ENCODE measurements around the gene CGB7. TPM values are rescaled to one million over a fixed set of nuclear protein-coding genes. Genes with fewer than 3 reads are reported as not detected.
"Not testable (repeated sequence)": the region's sequence is repeated elsewhere in the genome, so short reads cannot be mapped to it uniquely, and the experiment has no call there.

Gene CGB7
- total and polyA plus RNA-seq, 2 experiments from 2014 or later, result 0.32 to 0.97 TPM

DNA sequence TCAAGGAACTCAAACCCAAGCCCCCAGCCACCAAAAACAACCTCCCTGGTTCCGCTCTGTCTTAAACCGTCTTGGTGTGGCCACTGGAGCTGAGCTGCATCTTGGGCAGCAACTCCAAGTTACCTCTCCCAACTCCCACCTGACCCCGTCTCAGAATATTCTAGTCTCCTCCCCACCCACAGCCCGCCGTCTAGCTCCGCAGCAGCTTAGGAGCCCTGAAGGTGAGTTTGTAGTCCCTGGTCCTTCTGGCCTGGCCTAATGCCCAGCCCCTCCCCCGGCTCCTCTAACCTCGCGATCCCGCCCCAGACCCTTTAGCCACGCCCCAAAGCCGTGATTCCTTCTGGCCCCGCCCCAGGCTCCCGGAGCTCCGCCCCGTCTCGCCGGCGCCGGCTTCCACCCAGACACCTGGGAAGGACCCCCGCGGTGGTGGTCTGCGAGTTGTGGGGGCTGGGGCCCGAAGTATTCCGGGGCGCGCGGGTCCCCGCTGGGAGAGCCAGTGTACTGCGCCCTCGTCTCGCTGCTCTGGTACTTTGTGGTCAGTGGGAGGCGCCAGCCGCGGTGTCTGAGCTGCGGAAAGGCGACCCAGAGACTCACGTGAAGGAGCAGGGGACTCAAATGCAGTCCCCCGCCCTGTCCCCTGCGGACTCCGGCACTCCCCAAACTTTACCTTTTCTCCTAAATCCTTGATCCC, 38.2 kb downstream of the CGB7 start:
- H3F3A ChIP-seq (replicated peaks; ENCODE audit: low read depth), result 0 out of 2 replicates have a peak, but pooled peaks cover 3% of the 10 kb centered on the region
- Mint-ChIP-seq H3K4me3 (peak overlapping the region; percentile 69), H3K9me3 (peaks cover 3% of the 10 kb centered on the region; the same call in 1 of the 3 replicates), H3K4me1 (peaks cover 22% of the 10 kb centered on the region), H3K27me3 (ENCODE audit: insufficient read depth, low read depth, poor library complexity) (peaks cover 26% of the 10 kb centered on the region), H3K27ac (no peak overlapping the region), H3K36me3 (ENCODE audit: low read depth) (peaks cover 13% of the 10 kb centered on the region; the same call in 2 of the 3 replicates)
- H3K4me2 ChIP-seq, result peak overlapping the region; percentile 92
- no peak for TF ChIP-seq JUNB (IDR thresholded peaks at IDR 0.05; ENCODE audit: unreplicated experiment)
- TF ChIP-seq, protein P1, sequence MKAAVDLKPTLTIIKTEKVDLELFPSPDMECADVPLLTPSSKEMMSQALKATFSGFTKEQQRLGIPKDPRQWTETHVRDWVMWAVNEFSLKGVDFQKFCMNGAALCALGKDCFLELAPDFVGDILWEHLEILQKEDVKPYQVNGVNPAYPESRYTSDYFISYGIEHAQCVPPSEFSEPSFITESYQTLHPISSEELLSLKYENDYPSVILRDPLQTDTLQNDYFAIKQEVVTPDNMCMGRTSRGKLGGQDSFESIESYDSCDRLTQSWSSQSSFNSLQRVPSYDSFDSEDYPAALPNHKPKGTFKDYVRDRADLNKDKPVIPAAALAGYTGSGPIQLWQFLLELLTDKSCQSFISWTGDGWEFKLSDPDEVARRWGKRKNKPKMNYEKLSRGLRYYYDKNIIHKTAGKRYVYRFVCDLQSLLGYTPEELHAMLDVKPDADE (IDR thresholded peaks at IDR 0.05), result no peak
- TF ChIP-seq, protein P2, sequence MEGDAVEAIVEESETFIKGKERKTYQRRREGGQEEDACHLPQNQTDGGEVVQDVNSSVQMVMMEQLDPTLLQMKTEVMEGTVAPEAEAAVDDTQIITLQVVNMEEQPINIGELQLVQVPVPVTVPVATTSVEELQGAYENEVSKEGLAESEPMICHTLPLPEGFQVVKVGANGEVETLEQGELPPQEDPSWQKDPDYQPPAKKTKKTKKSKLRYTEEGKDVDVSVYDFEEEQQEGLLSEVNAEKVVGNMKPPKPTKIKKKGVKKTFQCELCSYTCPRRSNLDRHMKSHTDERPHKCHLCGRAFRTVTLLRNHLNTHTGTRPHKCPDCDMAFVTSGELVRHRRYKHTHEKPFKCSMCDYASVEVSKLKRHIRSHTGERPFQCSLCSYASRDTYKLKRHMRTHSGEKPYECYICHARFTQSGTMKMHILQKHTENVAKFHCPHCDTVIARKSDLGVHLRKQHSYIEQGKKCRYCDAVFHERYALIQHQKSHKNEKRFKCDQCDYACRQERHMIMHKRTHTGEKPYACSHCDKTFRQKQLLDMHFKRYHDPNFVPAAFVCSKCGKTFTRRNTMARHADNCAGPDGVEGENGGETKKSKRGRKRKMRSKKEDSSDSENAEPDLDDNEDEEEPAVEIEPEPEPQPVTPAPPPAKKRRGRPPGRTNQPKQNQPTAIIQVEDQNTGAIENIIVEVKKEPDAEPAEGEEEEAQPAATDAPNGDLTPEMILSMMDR (conservative IDR thresholded peaks at IDR 0.05; ENCODE audit: low read depth in 2 of 2), result peak; percentile 28 to 45
- TF ChIP-seq EZH2phosphoT487 (IDR thresholded peaks at IDR 0.05; ENCODE audit: unreplicated experiment), result no peak
- no peak for TF ChIP-seq STAT1 (IDR thresholded peaks at IDR 0.05; ENCODE audit: unreplicated experiment)
- TF ChIP-seq, protein P3, sequence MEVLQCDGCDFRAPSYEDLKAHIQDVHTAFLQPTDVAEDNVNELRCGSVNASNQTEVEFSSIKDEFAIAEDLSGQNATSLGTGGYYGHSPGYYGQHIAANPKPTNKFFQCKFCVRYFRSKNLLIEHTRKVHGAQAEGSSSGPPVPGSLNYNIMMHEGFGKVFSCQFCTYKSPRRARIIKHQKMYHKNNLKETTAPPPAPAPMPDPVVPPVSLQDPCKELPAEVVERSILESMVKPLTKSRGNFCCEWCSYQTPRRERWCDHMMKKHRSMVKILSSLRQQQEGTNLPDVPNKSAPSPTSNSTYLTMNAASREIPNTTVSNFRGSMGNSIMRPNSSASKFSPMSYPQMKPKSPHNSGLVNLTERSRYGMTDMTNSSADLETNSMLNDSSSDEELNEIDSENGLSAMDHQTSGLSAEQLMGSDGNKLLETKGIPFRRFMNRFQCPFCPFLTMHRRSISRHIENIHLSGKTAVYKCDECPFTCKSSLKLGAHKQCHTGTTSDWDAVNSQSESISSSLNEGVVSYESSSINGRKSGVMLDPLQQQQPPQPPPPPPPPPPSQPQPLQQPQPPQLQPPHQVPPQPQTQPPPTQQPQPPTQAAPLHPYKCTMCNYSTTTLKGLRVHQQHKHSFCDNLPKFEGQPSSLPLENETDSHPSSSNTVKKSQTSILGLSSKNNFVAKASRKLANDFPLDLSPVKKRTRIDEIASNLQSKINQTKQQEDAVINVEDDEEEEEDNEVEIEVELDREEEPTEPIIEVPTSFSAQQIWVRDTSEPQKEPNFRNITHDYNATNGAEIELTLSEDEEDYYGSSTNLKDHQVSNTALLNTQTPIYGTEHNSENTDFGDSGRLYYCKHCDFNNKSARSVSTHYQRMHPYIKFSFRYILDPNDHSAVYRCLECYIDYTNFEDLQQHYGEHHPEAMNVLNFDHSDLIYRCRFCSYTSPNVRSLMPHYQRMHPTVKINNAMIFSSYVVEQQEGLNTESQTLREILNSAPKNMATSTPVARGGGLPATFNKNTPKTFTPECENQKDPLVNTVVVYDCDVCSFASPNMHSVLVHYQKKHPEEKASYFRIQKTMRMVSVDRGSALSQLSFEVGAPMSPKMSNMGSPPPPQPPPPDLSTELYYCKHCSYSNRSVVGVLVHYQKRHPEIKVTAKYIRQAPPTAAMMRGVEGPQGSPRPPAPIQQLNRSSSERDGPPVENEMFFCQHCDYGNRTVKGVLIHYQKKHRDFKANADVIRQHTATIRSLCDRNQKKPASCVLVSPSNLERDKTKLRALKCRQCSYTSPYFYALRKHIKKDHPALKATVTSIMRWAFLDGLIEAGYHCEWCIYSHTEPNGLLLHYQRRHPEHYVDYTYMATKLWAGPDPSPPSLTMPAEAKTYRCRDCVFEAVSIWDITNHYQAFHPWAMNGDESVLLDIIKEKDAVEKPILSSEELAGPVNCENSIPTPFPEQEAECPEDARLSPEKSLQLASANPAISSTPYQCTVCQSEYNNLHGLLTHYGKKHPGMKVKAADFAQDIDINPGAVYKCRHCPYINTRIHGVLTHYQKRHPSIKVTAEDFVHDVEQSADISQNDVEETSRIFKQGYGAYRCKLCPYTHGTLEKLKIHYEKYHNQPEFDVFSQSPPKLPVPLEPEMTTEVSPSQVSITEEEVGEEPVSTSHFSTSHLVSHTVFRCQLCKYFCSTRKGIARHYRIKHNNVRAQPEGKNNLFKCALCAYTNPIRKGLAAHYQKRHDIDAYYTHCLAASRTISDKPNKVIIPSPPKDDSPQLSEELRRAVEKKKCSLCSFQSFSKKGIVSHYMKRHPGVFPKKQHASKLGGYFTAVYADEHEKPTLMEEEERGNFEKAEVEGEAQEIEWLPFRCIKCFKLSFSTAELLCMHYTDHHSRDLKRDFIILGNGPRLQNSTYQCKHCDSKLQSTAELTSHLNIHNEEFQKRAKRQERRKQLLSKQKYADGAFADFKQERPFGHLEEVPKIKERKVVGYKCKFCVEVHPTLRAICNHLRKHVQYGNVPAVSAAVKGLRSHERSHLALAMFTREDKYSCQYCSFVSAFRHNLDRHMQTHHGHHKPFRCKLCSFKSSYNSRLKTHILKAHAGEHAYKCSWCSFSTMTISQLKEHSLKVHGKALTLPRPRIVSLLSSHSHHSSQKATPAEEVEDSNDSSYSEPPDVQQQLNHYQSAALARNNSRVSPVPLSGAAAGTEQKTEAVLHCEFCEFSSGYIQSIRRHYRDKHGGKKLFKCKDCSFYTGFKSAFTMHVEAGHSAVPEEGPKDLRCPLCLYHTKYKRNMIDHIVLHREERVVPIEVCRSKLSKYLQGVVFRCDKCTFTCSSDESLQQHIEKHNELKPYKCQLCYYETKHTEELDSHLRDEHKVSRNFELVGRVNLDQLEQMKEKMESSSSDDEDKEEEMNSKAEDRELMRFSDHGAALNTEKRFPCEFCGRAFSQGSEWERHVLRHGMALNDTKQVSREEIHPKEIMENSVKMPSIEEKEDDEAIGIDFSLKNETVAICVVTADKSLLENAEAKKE (CRISPR knock-in tag; IDR thresholded peaks at IDR 0.05), result no peak
- H3K9me2 ChIP-seq (ENCODE audit: insufficient read depth), result no peaks in the 10 kb centered on the region
- DNase-seq (ENCODE audit: low spot score) (peak; percentile 93), ATAC-seq (peak; percentile 66)
- H3K4me1 ChIP-seq (ENCODE audit: insufficient read depth), result peaks cover 19% of the 10 kb centered on the region; the same call in 1 of the 2 replicates
- H3K27ac ChIP-seq (ENCODE audit: low read depth), result no peak overlapping the region
- H3K27me3 ChIP-seq (ENCODE audit: insufficient read depth), result peaks cover 35% of the 10 kb centered on the region
- H3K4me3 ChIP-seq, result peak overlapping the region; percentile 64
- no peaks in the 10 kb centered on the region for H3K79me2 ChIP-seq (replicated peaks; ENCODE audit: insufficient read depth)
- no peak overlapping the region for H2AFZ ChIP-seq
- H4K20me1 ChIP-seq (replicated peaks; ENCODE audit: insufficient read depth), result no peaks in the 10 kb centered on the region; the same call in 1 of the 2 replicates
- no peaks in the 10 kb centered on the region for H3K36me3 ChIP-seq (ENCODE audit: insufficient read depth)

DNA sequence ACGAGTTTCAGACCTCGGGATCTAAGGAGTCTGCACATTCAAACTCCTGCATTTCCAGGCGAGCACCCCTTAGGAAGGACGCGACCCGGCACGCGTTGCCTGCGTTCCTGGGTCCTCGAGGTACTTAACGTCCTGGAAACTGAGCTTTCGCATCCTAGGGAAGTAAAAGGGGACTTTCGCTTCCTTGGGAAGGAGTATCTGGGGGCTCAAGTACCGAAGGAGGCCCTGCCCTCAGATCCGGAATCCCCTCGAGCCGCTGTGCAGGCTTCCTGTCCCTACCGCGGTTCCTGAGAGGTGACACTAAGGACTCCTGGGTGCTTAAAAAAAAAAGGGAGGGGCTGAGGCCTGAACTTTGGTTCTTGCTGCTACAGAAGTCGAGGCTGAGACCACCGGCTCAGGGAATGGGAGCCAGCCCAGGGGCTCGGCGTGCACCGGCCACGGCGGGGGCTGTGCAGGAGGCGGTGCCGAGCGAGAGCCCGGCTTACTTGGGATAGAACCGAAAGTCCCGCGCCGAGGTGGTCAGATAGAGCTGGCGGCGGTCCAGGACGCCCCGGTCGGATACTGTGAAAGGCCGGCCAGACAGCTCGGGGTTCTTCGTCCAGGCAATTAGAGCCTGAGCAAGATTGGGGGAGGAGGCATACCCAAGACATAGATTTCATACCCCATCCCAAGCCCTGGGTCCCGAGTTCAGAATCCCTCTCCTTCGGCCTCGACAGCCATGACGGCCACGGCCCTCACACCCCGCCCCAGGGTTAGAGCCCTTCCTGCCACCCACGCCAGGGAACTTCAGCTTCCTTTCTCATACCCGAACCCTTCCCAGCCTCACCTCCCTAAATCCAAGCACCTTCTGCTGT, 38.9 kb downstream of the CGB7 start:
- peak; percentile 2; the same call in 2 of the 3 replicates for ATAC-seq
- not testable (repeated sequence) for H3K79me2 ChIP-seq (replicated peaks; ENCODE audit: insufficient read depth); DNase-seq (ENCODE audit: low spot score); H3K27ac Mint-ChIP-seq; H3K9me3 Mint-ChIP-seq; H3K27ac ChIP-seq (ENCODE audit: low read depth); H3K9me2 ChIP-seq (ENCODE audit: insufficient read depth); H2AFZ ChIP-seq; H4K20me1 ChIP-seq (replicated peaks; ENCODE audit: insufficient read depth); H3F3A ChIP-seq (replicated peaks; ENCODE audit: low read depth); H3K36me3 ChIP-seq (ENCODE audit: insufficient read depth)
- Histone ChIP-seq H3K27me3 (ENCODE audit: insufficient read depth) (peaks cover 35% of the 10 kb centered on the region), H3K4me2 (peak overlapping the region; percentile 92), H3K4me1 (ENCODE audit: insufficient read depth) (peaks cover 19% of the 10 kb centered on the region; the same call in 1 of the 2 replicates), H3K4me3 (peak overlapping the region; percentile 64)
- peaks cover 22% of the 10 kb centered on the region for H3K4me1 Mint-ChIP-seq
- peaks cover 29% of the 10 kb centered on the region for H3K27me3 Mint-ChIP-seq (ENCODE audit: insufficient read depth, low read depth, poor library complexity)
- peaks cover 21% of the 10 kb centered on the region for H3K36me3 Mint-ChIP-seq (ENCODE audit: low read depth)
- peak overlapping the region; percentile 69 for H3K4me3 Mint-ChIP-seq

Measured in GM23338 (cell line).